ENCODE measurements around the gene DCUN1D2.
"Not testable (repeated sequence)": the region's sequence is repeated elsewhere in the genome, so short reads cannot be mapped to it uniquely, and the experiment has no call there.

Gene DCUN1D2

DNA sequence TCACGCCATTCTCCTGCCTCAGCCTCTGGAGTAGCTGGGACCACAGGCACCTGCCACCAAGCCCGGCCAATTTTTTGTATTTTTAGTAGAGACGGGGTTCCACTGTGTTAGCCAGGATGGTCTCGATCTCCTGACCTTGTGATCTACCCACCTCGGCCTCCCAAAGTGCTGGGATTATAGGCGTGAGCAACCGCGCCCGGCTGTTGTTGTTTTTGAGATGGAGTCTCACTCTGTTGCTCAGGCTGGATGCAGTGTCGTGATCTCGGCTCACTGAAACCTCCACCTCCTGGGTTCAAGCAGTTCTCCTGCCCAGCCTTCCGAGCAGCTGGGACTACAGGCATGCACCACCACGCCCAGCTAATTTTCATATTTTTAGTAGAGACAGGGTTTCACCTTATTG is 31.9 kb upstream of the DCUN1D2 start:
- DNase-seq (ENCODE audit: low read depth); H3K4me3 ChIP-seq (ENCODE audit: low read depth, low read length): not testable (repeated sequence)

- DNase-seq (ENCODE audit: low read depth): no peak
- no peak overlapping the region for H3K4me3 ChIP-seq (ENCODE audit: low read depth, low read length)
Observed at GRCh38 chr13:113520571-113520970, 30.1 kb upstream of the DCUN1D2 start.

GRCh38 chr13:113519556-113519955 is 29.0 kb upstream of the DCUN1D2 start:
- H3K4me3 ChIP-seq (ENCODE audit: low read depth, low read length): no peak overlapping the region
- DNase-seq (ENCODE audit: low read depth): no peak

DNA sequence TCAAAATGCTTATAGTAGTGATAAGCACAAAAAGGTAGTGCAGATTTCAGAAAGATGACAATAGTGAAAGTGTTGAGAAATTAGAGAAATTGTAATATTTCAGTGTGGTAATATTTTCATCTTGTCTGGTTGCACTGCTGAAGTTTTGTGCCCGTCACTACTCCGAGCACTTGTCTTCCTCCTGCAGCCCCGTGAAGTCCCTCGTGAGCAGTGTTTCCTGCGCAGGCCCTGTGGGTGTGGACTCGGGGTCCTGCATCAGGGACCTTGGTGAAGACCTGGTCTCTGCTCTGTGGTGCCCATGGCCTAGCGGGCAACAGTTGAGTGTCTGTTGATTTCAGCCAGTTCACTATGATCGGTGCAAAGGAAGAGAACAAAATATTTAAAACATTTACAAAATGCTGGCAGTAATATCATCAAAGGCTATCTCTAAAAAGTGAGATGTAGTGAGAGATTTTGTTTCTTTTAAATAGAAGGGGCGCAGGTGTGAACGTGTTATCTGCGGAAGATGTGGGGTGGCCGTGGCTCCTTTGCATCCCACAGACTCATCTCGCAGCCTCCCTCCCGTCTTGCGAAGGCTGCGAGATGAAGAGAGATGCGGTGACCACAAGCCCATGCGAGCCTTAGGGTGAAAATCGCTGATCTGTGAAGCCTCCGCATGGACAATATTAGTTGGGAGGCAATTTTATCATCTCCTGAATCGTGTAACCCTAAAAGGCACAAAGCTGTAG is 27.7 kb upstream of the DCUN1D2 start:
- DNase-seq (ENCODE audit: low read depth): no peak
- no peak overlapping the region for H3K4me3 ChIP-seq (ENCODE audit: low read depth, low read length)

DNA sequence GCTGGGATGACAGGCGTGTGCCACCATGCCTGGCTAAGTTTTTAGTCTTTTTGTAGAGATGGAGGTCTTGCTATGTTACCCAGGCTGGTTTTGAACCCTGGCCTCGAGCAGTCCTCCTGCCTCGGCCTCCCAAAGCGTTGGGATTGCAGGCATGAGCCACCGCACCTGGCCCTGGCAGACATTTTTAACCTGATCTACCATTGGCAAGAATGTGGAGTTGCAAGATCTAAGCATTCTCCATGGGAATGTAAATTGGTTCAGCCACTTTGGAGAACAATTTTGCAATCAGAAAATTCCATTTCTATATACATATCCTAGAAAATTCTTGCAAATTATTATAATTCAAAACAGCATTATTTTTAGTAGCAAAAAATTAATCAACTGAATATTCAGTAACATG is 24.3 kb upstream of the DCUN1D2 start:
- H3K4me3 ChIP-seq (ENCODE audit: low read depth, low read length): no peak overlapping the region
- DNase-seq (ENCODE audit: low read depth): no peak

- DNase-seq (ENCODE audit: low read depth): no peak
Observed at GRCh38 chr13:113513761-113514160, 23.2 kb upstream of the DCUN1D2 start.

DNA sequence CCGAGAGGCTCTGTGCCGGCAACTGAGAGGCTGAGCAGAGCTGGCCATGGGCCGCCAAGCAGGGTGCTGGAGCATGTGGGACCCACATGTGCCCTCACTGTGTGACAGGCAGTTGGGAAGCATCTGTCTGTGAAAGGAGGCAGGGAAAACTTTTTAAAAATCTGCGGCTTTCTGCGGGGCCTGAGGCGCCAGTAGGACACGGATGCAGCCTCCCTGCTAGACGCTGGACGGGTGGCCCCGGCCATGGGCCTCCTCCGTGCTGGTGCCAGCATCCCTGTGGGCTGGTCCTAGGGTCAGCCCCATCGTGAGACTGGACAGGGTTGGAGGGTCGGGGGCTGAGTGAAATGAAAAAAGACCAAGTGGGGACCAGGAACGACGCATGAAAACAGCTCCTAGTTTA is 20.9 kb upstream of the DCUN1D2 start:
- no peak for DNase-seq (ENCODE audit: low read depth)
- no peak overlapping the region for H3K4me3 ChIP-seq (ENCODE audit: low read depth, low read length)

More at GRCh38 chr13:113513761-113514160, 23.2 kb upstream of the DCUN1D2 start:
- no peak overlapping the region for H3K4me3 ChIP-seq (ENCODE audit: low read depth, low read length)

GRCh38 chr13:113510871-113511270 is 20.4 kb upstream of the DCUN1D2 start:
- no peak overlapping the region for H3K4me3 ChIP-seq (ENCODE audit: low read depth, low read length)
- DNase-seq (ENCODE audit: low read depth): no peak

GRCh38 chr13:113509989-113510388 is 19.5 kb upstream of the DCUN1D2 start:
- no peak for DNase-seq (ENCODE audit: low read depth)
- no peak overlapping the region for H3K4me3 ChIP-seq (ENCODE audit: low read depth, low read length)

- H3K4me3 ChIP-seq (ENCODE audit: low read depth, low read length): no peak overlapping the region
- no peak for DNase-seq (ENCODE audit: low read depth)
Observed at GRCh38 chr13:113508521-113509254, 18.2 kb upstream of the DCUN1D2 start.

GRCh38 chr13:113507505-113508345 is 17.2 kb upstream of the DCUN1D2 start:
- no peak for DNase-seq (ENCODE audit: low read depth)
- H3K4me3 ChIP-seq (ENCODE audit: low read depth, low read length): no peak overlapping the region

- DNase-seq (ENCODE audit: low read depth): no peak
- no peak overlapping the region for H3K4me3 ChIP-seq (ENCODE audit: low read depth, low read length)
Observed at GRCh38 chr13:113506871-113507388, 16.4 kb upstream of the DCUN1D2 start.

DNA sequence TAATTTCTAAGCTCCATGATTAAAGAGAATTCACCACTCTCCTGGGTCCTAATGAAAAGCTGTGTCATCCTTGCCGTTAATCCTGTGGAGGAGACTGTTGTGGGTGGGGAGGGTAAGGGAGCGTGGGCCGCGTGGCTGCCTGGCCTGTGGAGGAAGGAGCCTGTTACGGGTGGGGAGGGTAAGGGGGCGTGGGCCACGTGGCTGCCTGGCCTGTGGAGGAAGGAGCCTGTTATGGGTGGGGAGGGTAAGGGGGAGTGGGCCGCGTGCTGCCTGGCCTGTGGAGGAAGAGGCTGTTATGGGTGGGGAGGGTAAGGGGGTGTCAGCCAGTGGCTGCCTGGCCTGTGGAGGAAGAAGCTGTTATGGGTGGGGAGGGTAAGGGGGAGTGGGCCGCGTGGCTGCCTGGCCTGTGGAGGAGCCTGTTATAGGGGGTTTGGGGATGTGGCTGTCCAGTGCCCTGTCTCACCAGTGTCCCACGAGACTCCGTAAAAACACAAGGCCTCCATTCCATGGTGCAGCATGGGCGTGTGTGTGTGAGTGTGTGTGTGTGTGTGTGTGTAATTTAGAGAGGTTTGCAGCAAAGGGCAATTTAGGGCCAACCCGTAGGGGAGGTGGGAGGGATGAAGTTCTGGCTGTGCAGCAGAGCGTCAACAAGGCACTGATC is 15.6 kb upstream of the DCUN1D2 start:
- DNase-seq (ENCODE audit: low read depth): no peak
- H3K4me3 ChIP-seq (ENCODE audit: low read depth, low read length): no peak overlapping the region

- no peak for DNase-seq (ENCODE audit: low read depth)
- H3K4me3 ChIP-seq (ENCODE audit: low read depth, low read length): no peak overlapping the region
Observed at GRCh38 chr13:113502686-113503085, 12.2 kb upstream of the DCUN1D2 start.

- no peak for DNase-seq (ENCODE audit: low read depth)
- no peak overlapping the region for H3K4me3 ChIP-seq (ENCODE audit: low read depth, low read length)
Observed at GRCh38 chr13:113500530-113501265, 10.2 kb upstream of the DCUN1D2 start.

DNA sequence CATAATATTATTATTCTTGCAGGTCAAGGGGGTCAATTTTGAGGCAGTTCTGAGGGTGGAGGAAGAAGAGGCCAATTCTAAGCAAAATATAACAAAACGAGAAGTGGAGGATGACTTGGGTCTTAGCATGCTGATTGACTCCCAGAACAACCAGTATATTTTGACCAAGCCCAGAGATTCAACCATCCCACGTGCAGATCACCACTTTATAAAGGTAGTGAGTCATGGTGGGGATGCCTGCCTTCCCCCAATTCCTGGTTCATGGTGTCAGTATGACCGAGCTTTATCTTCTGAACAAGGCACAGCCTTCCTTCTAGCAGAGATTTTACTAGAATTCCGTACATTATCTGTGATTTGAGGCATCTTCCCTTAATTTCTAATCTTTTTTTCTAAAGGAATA is 9.4 kb upstream of the DCUN1D2 start:
- DNase-seq (ENCODE audit: low read depth): no peak
- H3K4me3 ChIP-seq (ENCODE audit: low read depth, low read length): no peak overlapping the region

DNA sequence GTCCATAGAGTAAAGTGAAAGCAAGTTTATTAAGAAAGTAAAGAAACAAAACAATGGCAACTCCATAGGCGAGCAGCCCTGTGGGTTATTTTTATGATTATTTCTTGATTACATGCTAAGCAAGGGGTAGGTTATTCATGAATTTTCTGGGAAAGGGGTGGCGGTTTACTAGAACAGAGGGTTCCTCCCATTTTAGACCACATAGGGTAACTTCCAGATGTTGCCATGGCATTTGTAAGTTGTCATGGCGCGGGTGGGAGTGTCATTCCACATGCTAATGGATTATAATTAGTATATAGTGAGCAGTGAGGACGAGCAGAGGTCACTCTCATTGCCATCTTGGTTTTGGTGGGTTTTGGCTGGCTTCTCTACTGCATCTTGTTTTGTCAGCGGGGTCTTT is 8.4 kb upstream of the DCUN1D2 start:
- H3K4me3 ChIP-seq (ENCODE audit: low read depth, low read length): no peak overlapping the region
- DNase-seq (ENCODE audit: low read depth): no peak

GRCh38 chr13:113497217-113497616 is 6.7 kb upstream of the DCUN1D2 start:
- no peak for DNase-seq (ENCODE audit: low read depth)
- no peak overlapping the region for H3K4me3 ChIP-seq (ENCODE audit: low read depth, low read length)

Measured in skeletal muscle cell (primary cell).